Mucosa of descending colon (tissue), 3 donors: Measurements from ENCODE around the gene TRIOBP. TPM values are rescaled to one million over a fixed set of nuclear protein-coding genes. Genes with fewer than 3 reads are reported as not detected.

Experiments
- ATAC-seq: fragments of 200-7000 bp; cut with Tn5 transposase; one replicate; pipeline ENCODE4 v1.9.1; 2020; ENCODE audit warnings: mild to moderate bottlenecking, moderate library complexity
- DNase-seq, 3 donors: peaks; one replicate each; pipeline ENCODE4 v3.0.0-alpha.2; 2020
- H3K36me3 ChIP-seq: fragments of 200-600 bp; one replicate; pipeline ENCODE4 v1.8.0; 2021; ENCODE audit warnings: low read depth, mild to moderate bottlenecking
- H3K4me1 ChIP-seq: fragments of 200-600 bp; one replicate; pipeline ENCODE4 v1.8.0; 2021; ENCODE audit warnings: low read depth, mild to moderate bottlenecking
- H3K4me3 ChIP-seq: fragments of 200-600 bp; one replicate; pipeline ENCODE4 v1.8.0; 2021; ENCODE audit warnings: mild to moderate bottlenecking
- H3K9me3 ChIP-seq: fragments of 200-600 bp; one replicate; pipeline ENCODE4 v1.8.0; 2021; ENCODE audit warnings: mild to moderate bottlenecking
- CTCF ChIP-seq: fragments of 200-600 bp; IDR thresholded peaks from one replicate; pipeline ENCODE4 v1.8.0; 2022; ENCODE audit warnings: antibody characterized with exemption, mild to moderate bottlenecking
- intact Hi-C, 2 donors: fragments of 100-400 bp; cut with DNase I in 1 of 2; cut with micrococcal nuclease in 1 of 2; formaldehyde crosslinking; loops; one replicate each; pipeline versions ENCODE4 v1.11.0 to v1.11.1; 2022; cut with DNase I, micrococcal nuclease
- total RNA-seq, 3 donors: library from RNA; stranded (reverse); fragmentation: NEBNext Ultra II Directional in 2 of 3; extraction: Animal tissue kit (Norgen Biotek cat#: 25700) in 2 of 3; gene quantifications; one replicate each; pipeline versions ENCODE4 v1.2.1 to v1.2.4, GENCODE V29; 2021 to 2023
- donor health status: DM: no; HTN: no; CAD: no; lungs with moderate emphysema.
- donor health status: DM: no; HTN: no; CAD: no.
- donor health status: DM: no; HTN: yes; CAD: no.

The TRIOBP gene
- total RNA-seq, 3 donors from 2014 or later: 78.2 to 107 (median 78.6) TPM

DNA sequence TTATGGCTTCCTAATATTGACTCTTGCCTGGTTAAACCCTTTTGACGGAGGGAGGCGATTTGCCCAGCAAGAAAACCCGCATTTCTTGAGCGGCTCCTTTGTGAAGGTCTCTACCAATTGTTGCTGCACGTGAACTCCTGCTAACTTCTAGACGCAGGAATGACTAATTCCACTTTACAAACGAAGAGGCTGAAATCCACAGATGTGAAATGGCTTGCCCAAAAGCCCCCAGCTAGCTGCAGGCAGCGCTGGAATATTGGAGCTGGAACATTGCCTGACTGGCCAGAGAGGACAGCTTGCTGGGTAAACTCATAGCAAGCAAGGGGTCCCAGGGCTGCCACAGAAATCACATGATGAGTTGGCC, 111.4 kb downstream of the TRIOBP start:
- Histone ChIP-seq H3K36me3 (no peaks in the 10 kb centered on the region), H3K4me3 (peak overlapping the region; percentile 19), H3K4me1 (peaks cover 22% of the 10 kb centered on the region), H3K9me3 (no peaks in the 10 kb centered on the region)
- no peak for ATAC-seq
- no peak for TF ChIP-seq CTCF
- DNase-seq: no peak
- intact Hi-C loops: no loop called here

DNA sequence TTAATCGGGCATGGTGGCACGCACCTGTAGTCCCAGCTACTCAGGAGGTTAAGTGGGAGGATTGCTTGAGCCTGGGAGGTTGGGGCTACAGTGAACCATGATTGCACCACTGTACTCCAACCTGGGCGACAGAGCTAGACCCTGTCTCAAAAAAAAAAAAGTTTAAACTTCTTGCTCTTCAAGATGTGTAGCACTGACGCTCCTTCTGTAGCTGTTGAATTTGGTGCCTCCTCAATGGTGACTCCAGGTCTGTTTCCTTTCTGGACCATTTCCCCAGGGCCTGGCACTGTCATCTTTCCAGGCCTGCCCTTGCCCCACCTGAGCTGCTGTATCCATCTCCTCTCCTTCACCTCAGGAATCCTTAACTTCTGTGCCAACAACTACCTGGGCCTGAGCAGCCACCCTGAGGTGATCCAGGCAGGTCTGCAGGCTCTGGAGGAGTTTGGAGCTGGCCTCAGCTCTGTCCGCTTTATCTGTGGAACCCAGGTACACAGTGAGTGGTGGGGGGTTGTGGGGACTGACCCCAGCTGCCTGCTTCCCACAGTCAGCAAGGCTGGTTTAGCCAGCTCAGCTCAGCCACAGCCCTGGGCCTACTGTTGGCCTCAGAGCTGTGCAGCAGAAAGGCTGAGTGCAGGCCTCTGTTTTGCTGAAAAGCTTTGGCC, 113.0 kb downstream of the TRIOBP start:
- Histone ChIP-seq H3K9me3 (no peaks in the 10 kb centered on the region), H3K4me3 (no peak overlapping the region)

GRCh38 chr22:37811867-37812266, 115.0 kb downstream of the TRIOBP start:
- H3K4me1 ChIP-seq: peaks cover 16% of the 10 kb centered on the region
- H3K4me3 ChIP-seq: no peak overlapping the region
- no peaks in the 10 kb centered on the region for H3K36me3 ChIP-seq
- intact Hi-C loops: no loop called here
- DNase-seq (no peak), ATAC-seq (no peak)
- H3K9me3 ChIP-seq: no peaks in the 10 kb centered on the region
- no peak for TF ChIP-seq CTCF

More for the DNA sequence above, 113.0 kb downstream of the TRIOBP start:
- DNase-seq (no peak), ATAC-seq (no peak)
- TF ChIP-seq CTCF: no peak
- no peaks in the 10 kb centered on the region for H3K36me3 ChIP-seq
- intact Hi-C loops: no loop called here
- H3K4me1 ChIP-seq: peaks cover 22% of the 10 kb centered on the region

- Histone ChIP-seq H3K4me3 (no peak overlapping the region), H3K9me3 (no peaks in the 10 kb centered on the region), H3K4me1 (peaks cover 12% of the 10 kb centered on the region), H3K36me3 (no peaks in the 10 kb centered on the region)
- ATAC-seq (no peak), DNase-seq (no peak)
- no peak for TF ChIP-seq CTCF
- intact Hi-C loops: no loop called here
These were observed 116.2 kb downstream of the TRIOBP start for GRCh38 chr22:37812869-37813678.

- TF ChIP-seq CTCF: no peak
- no peak for ATAC-seq
- intact Hi-C loops: loop anchor here (5.0 kb wide), 2 partner anchors 47 to 152 kb away; no protein-coding TSS in a partner anchor
- Histone ChIP-seq H3K4me1 (peaks cover 15% of the 10 kb centered on the region), H3K36me3 (no peaks in the 10 kb centered on the region), H3K9me3 (no peaks in the 10 kb centered on the region), H3K4me3 (no peak overlapping the region)
- DNase-seq: no peak
These were observed 118.7 kb downstream of the TRIOBP start for GRCh38 chr22:37815593-37815992.
